ENCODE results near the gene JARID2. TPM values are rescaled to one million over a fixed set of nuclear protein-coding genes. Genes with fewer than 3 reads are reported as not detected.

The JARID2 gene
- total RNA-seq, 1 donor: 9.1 TPM

DNA sequence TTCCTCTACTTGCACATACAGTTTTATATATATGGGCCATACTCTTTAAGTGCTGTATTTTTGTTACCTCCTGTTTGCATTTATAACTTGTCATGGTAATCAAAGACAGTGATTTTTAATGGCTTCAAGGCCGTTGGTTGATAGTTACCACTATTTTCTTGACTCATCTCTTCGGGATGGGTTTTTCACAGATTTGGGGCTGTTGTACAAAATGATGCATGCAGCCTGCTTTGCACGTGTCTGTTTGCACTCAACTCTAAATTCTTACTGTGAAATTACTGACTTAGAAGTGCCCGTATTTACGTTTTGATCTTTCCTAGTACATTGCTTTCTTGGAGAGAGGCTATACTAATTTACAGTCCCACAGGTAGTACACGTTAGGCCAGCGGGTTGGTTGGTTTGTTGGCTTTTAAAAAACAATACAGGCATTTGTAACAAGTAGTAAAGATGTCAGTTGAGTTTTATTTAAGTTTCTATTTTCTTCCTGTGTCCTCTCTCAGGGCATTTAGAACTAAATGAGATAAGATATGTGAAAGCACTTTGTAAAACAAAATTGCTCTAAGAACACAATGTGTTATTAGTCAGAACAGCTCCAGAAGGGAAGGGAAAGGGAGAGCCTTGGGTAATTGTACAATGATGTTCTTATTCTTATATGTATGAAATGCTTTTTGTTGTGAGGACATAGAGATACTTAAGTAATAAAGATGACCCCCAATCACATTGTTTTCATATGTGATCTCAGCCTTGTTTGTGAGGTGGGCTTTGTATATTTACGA is 11.7 kb downstream of the JARID2 start:
- no peak for DNase-seq (ENCODE audit: low read depth)
- TF ChIP-seq CTCF (IDR thresholded peaks at IDR 0.05; ENCODE audit: insufficient read depth, low read depth, low read length): no peak
- no peak overlapping the region for H3K4me3 ChIP-seq (ENCODE audit: low read depth, low read length)

GRCh38 chr6:15259766-15260098 is 13.9 kb downstream of the JARID2 start:
- no peak for TF ChIP-seq CTCF (IDR thresholded peaks at IDR 0.05; ENCODE audit: insufficient read depth, low read depth, low read length)
- DNase-seq (ENCODE audit: low read depth): no peak

GRCh38 chr6:15260099-15260821 is 14.4 kb downstream of the JARID2 start:
- H3K4me3 ChIP-seq (ENCODE audit: low read depth, low read length): no peak overlapping the region
- peak; percentile 86 for DNase-seq (ENCODE audit: low read depth)
- TF ChIP-seq CTCF (IDR thresholded peaks at IDR 0.05; ENCODE audit: insufficient read depth, low read depth, low read length): no peak

More at GRCh38 chr6:15259766-15260098, 13.9 kb downstream of the JARID2 start:
- H3K4me3 ChIP-seq (ENCODE audit: low read depth, low read length): no peak overlapping the region

DNA sequence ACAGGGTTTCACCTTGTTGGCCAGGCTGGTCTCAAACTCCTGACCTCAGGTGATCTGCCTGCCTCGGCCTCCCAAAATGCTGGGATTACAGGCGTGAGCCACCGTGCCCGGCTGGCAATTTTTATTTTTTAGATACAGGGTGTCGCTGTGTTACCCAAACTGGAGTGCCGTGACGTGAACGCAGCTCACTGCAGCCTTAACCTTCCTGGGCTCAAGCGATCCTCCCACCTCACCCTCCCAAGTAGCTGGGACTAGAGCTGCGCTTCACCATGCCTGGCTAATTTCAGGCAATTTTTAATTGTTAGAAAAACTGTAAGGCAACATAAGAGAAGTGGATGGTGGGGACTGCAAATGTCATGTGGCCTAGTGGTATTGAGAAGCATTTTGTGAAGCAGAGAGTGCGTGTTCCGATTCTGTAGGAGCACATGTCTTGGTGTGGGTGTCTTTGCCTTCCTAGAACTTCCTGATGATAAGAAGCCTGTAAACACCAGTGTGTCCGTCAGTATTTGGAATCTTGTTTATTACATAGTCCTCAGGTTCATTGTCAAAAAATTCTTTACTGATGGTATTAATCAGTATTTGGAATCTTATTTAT is 18.0 kb downstream of the JARID2 start:
- no peak overlapping the region for H3K4me3 ChIP-seq (ENCODE audit: low read depth, low read length)
- TF ChIP-seq CTCF (IDR thresholded peaks at IDR 0.05; ENCODE audit: insufficient read depth, low read depth, low read length): no peak
- no peak for DNase-seq (ENCODE audit: low read depth)

- no peak overlapping the region for H3K4me3 ChIP-seq (ENCODE audit: low read depth, low read length)
- TF ChIP-seq CTCF (IDR thresholded peaks at IDR 0.05; ENCODE audit: insufficient read depth, low read depth, low read length): no peak
Observed at GRCh38 chr6:15264412-15264811, 18.5 kb downstream of the JARID2 start.

DNA sequence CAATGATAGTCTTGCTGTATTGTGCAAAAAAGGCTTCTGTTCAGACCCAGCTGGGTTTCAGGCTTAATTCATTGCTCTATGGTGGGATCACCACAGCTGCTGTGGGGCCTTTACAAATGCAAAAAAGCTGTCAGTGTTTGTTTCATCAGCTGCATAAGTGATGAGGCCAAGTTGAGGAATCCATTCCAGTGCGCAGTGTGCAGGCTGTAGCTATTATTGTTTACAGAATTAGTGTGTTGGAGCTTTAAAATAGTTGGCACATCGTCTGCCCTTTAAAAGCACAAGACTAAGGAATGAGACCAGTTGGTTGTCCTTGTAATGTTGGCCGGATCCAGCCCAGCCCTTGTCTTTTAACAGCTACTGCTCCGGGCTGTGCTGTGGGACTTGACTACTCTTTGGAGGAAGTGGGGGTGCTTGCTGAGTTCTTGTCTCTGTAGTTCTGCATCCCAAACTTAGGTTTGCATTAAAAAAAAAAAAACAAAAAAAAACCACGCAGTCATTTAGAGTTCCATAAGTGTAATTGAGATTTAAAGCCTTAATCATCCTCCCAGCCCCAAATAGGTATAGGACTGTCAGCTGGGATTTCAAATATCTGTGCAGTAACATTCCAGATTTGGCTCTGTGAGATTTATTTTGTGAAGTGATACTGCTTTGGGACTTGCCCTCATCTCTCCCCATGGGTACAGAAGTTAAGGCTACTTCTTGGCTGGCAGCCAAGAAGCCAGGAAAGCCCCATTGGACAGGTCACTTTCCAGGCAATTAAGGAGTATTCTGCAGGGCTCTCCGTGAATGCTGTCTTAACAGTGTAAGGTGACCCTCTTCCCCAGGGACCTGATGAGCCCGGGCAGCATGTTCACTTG is 19.3 kb downstream of the JARID2 start:
- H3K4me3 ChIP-seq (ENCODE audit: low read depth, low read length): no peak overlapping the region
- peak; percentile 72 for DNase-seq (ENCODE audit: low read depth)
- TF ChIP-seq CTCF (IDR thresholded peaks at IDR 0.05; ENCODE audit: insufficient read depth, low read depth, low read length): no peak

More at GRCh38 chr6:15264412-15264811, 18.5 kb downstream of the JARID2 start:
- no peak for DNase-seq (ENCODE audit: low read depth)
